Measurements from ENCODE around the gene NEUROD2. TPM values are rescaled to one million over a fixed set of nuclear protein-coding genes. Genes with fewer than 3 reads are reported as not detected.

The NEUROD2 gene
- total and polyA plus RNA-seq, 4 donors: not detected

- no peaks in the 10 kb centered on the region for H3K27me3 ChIP-seq (ENCODE audit: control insufficient read depth in 1 of 2, insufficient read depth in 2 of 2, low read length in 1 of 2)
- H3K4me3 ChIP-seq (ENCODE audit: low read length in 2 of 2): no peak overlapping the region
- no peak for DNase-seq
- no peak overlapping the region for H3K27ac ChIP-seq (ENCODE audit: low read depth in 1 of 2, low read length in 2 of 2)
- ATAC-seq (ENCODE audit: low FRiP score): no peak
- H3K4me1 ChIP-seq (ENCODE audit: control insufficient read depth in 1 of 2, insufficient read depth in 2 of 2, low read length in 2 of 2): no peaks in the 10 kb centered on the region
- WGBS, 2 donors: 85 to 86% methylated on average over 5 of the region's 5 CpGs
- no peaks in the 10 kb centered on the region for H3K9me3 ChIP-seq (ENCODE audit: control insufficient read depth, low read length)
- intact Hi-C loops (cut with DNase I): no loop called here
- no peaks in the 10 kb centered on the region for H3K36me3 ChIP-seq (ENCODE audit: control insufficient read depth in 1 of 2, insufficient read depth in 2 of 2, low read length in 1 of 2)
Observed at GRCh38 chr17:39647256-39647655, 39.5 kb upstream of the NEUROD2 start.

- no peaks in the 10 kb centered on the region for H3K4me1 ChIP-seq (ENCODE audit: control insufficient read depth in 1 of 2, insufficient read depth in 2 of 2, low read length in 2 of 2)
- no peaks in the 10 kb centered on the region for H3K36me3 ChIP-seq (ENCODE audit: control insufficient read depth in 1 of 2, insufficient read depth in 2 of 2, low read length in 1 of 2)
- intact Hi-C loops (cut with DNase I): no loop called here
- ATAC-seq (ENCODE audit: low FRiP score): no peak
- no peak for DNase-seq
- H3K27ac ChIP-seq (ENCODE audit: low read depth in 1 of 2, low read length in 2 of 2): no peak overlapping the region
- H3K27me3 ChIP-seq (ENCODE audit: control insufficient read depth in 1 of 2, insufficient read depth in 2 of 2, low read length in 1 of 2): no peaks in the 10 kb centered on the region
- no peaks in the 10 kb centered on the region for H3K9me3 ChIP-seq (ENCODE audit: control insufficient read depth, low read length)
- no peak overlapping the region for H3K4me3 ChIP-seq (ENCODE audit: low read length in 2 of 2)
- 71 to 72% methylated on average over 4 of the region's 4 CpGs for WGBS, 2 donors
Observed at GRCh38 chr17:39643271-39643670, 35.6 kb upstream of the NEUROD2 start.

- Histone ChIP-seq H3K4me1 (ENCODE audit: control insufficient read depth in 1 of 2, insufficient read depth in 2 of 2, low read length in 2 of 2) (no peaks in the 10 kb centered on the region), H3K27ac (ENCODE audit: low read depth in 1 of 2, low read length in 2 of 2) (no peak overlapping the region)
- WGBS, 2 donors: 81 to 86% methylated on average over 9 of the region's 9 CpGs
Observed at GRCh38 chr17:39642291-39643074, 34.8 kb upstream of the NEUROD2 start.

GRCh38 chr17:39641883-39642282 is 34.2 kb upstream of the NEUROD2 start:
- no peak for DNase-seq
- 86% methylated on average over 7 of the region's 7 CpGs for WGBS, 2 donors
- intact Hi-C loops (cut with DNase I): no loop called here
- H3K4me3 ChIP-seq (ENCODE audit: low read length in 2 of 2): no peak overlapping the region
- no peak for ATAC-seq (ENCODE audit: low FRiP score)
- H3K27me3 ChIP-seq (ENCODE audit: control insufficient read depth in 1 of 2, insufficient read depth in 2 of 2, low read length in 1 of 2): no peaks in the 10 kb centered on the region
- H3K9me3 ChIP-seq (ENCODE audit: control insufficient read depth, low read length): no peaks in the 10 kb centered on the region
- no peak overlapping the region for H3K27ac ChIP-seq (ENCODE audit: low read depth in 1 of 2, low read length in 2 of 2)
- H3K36me3 ChIP-seq (ENCODE audit: control insufficient read depth in 1 of 2, insufficient read depth in 2 of 2, low read length in 1 of 2): no peaks in the 10 kb centered on the region
- no peaks in the 10 kb centered on the region for H3K4me1 ChIP-seq (ENCODE audit: control insufficient read depth in 1 of 2, insufficient read depth in 2 of 2, low read length in 2 of 2)

More at GRCh38 chr17:39642291-39643074, 34.8 kb upstream of the NEUROD2 start:
- no peaks in the 10 kb centered on the region for H3K27me3 ChIP-seq (ENCODE audit: control insufficient read depth in 1 of 2, insufficient read depth in 2 of 2, low read length in 1 of 2)
- no peak overlapping the region for H3K4me3 ChIP-seq (ENCODE audit: low read length in 2 of 2)
- no peak for DNase-seq
- no peak for ATAC-seq (ENCODE audit: low FRiP score)
- H3K36me3 ChIP-seq (ENCODE audit: control insufficient read depth in 1 of 2, insufficient read depth in 2 of 2, low read length in 1 of 2): no peaks in the 10 kb centered on the region
- intact Hi-C loops (cut with DNase I): no loop called here
- no peaks in the 10 kb centered on the region for H3K9me3 ChIP-seq (ENCODE audit: control insufficient read depth, low read length)

GRCh38 chr17:39641097-39641496 is 33.4 kb upstream of the NEUROD2 start:
- H3K9me3 ChIP-seq (ENCODE audit: control insufficient read depth, low read length): no peaks in the 10 kb centered on the region
- H3K36me3 ChIP-seq (ENCODE audit: control insufficient read depth in 1 of 2, insufficient read depth in 2 of 2, low read length in 1 of 2): no peaks in the 10 kb centered on the region
- no peak overlapping the region for H3K27ac ChIP-seq (ENCODE audit: low read depth in 1 of 2, low read length in 2 of 2)
- ATAC-seq (ENCODE audit: low FRiP score): no peak
- intact Hi-C loops (cut with DNase I): no loop called here
- H3K27me3 ChIP-seq (ENCODE audit: control insufficient read depth in 1 of 2, insufficient read depth in 2 of 2, low read length in 1 of 2): no peaks in the 10 kb centered on the region
- no peak overlapping the region for H3K4me3 ChIP-seq (ENCODE audit: low read length in 2 of 2)
- no peaks in the 10 kb centered on the region for H3K4me1 ChIP-seq (ENCODE audit: control insufficient read depth in 1 of 2, insufficient read depth in 2 of 2, low read length in 2 of 2)
- no peak for DNase-seq
- WGBS, 2 donors: 94 to 95% methylated on average over 4 of the region's 4 CpGs

GRCh38 chr17:39640591-39641031 is 32.9 kb upstream of the NEUROD2 start:
- ATAC-seq (ENCODE audit: low FRiP score): no peak
- Histone ChIP-seq H3K27ac (ENCODE audit: low read depth in 1 of 2, low read length in 2 of 2) (no peak overlapping the region), H3K27me3 (ENCODE audit: control insufficient read depth in 1 of 2, insufficient read depth in 2 of 2, low read length in 1 of 2) (no peaks in the 10 kb centered on the region), H3K36me3 (ENCODE audit: control insufficient read depth in 1 of 2, insufficient read depth in 2 of 2, low read length in 1 of 2) (no peaks in the 10 kb centered on the region), H3K4me1 (ENCODE audit: control insufficient read depth in 1 of 2, insufficient read depth in 2 of 2, low read length in 2 of 2) (no peaks in the 10 kb centered on the region), H3K4me3 (ENCODE audit: low read length in 2 of 2) (no peak overlapping the region), H3K9me3 (ENCODE audit: control insufficient read depth, low read length) (no peaks in the 10 kb centered on the region)
- intact Hi-C loops (cut with DNase I): no loop called here
- DNase-seq: no peak
- 55 to 58% methylated on average over 4 of the region's 4 CpGs for WGBS, 2 donors

- Histone ChIP-seq H3K9me3 (ENCODE audit: control insufficient read depth, low read length) (no peaks in the 10 kb centered on the region), H3K27me3 (ENCODE audit: control insufficient read depth in 1 of 2, insufficient read depth in 2 of 2, low read length in 1 of 2) (no peaks in the 10 kb centered on the region), H3K27ac (ENCODE audit: low read depth in 1 of 2, low read length in 2 of 2) (no peak overlapping the region), H3K4me3 (ENCODE audit: low read length in 2 of 2) (no peak overlapping the region), H3K4me1 (ENCODE audit: control insufficient read depth in 1 of 2, insufficient read depth in 2 of 2, low read length in 2 of 2) (no peaks in the 10 kb centered on the region), H3K36me3 (ENCODE audit: control insufficient read depth in 1 of 2, insufficient read depth in 2 of 2, low read length in 1 of 2) (no peaks in the 10 kb centered on the region)
- no peak for DNase-seq
- intact Hi-C loops (cut with DNase I): loop anchor here (5.0 kb wide), 4 partner anchors 32 to 112 kb away; partner anchors contain the start of gene MIEN1 (in 1 of the 2)
- 85% methylated on average over 11 of the region's 11 CpGs for WGBS, 2 donors
- no peak for ATAC-seq (ENCODE audit: low FRiP score)
Observed at GRCh38 chr17:39639566-39640458, 32.1 kb upstream of the NEUROD2 start.

- DNase-seq (no peak), ATAC-seq (ENCODE audit: low FRiP score) (no peak)
- intact Hi-C loops (cut with DNase I): loop anchor here (5.0 kb wide), 4 partner anchors 33 to 113 kb away; partner anchors contain the start of gene MIEN1 (in 1 of the 2)
- Histone ChIP-seq H3K4me1 (ENCODE audit: control insufficient read depth in 1 of 2, insufficient read depth in 2 of 2, low read length in 2 of 2) (no peaks in the 10 kb centered on the region), H3K27me3 (ENCODE audit: control insufficient read depth in 1 of 2, insufficient read depth in 2 of 2, low read length in 1 of 2) (no peaks in the 10 kb centered on the region), H3K27ac (ENCODE audit: low read depth in 1 of 2, low read length in 2 of 2) (no peak overlapping the region), H3K4me3 (ENCODE audit: low read length in 2 of 2) (no peak overlapping the region), H3K36me3 (ENCODE audit: control insufficient read depth in 1 of 2, insufficient read depth in 2 of 2, low read length in 1 of 2) (no peaks in the 10 kb centered on the region), H3K9me3 (ENCODE audit: control insufficient read depth, low read length) (no peaks in the 10 kb centered on the region)
- 84 to 89% methylated on average over 2 of the region's 2 CpGs for WGBS, 2 donors
Observed at GRCh38 chr17:39639043-39639442, 31.3 kb upstream of the NEUROD2 start.
